Panc1 (cell line): ENCODE results near the gene TSSK6. TPM values are rescaled to one million over a fixed set of nuclear protein-coding genes. Genes with fewer than 3 reads are reported as not detected.

Source experiments
- ATAC-seq: fragments of 200-7000 bp; cut with Tn5 transposase; 2 replicates; pipeline ENCODE4 v1.9.1; 2020; ENCODE audit warnings: mild to moderate bottlenecking, moderate library complexity
- BruUV-seq: library from RNA; stranded (reverse); fragments of 400-500 nt; replicated peaks from 2 replicates; lab custom pipeline; 2021; lab: Mats Ljungman, UMichigan
- CTCF ChIA-PET: fragments of 300-600 bp; sonication (Branson Sonifier 250); formaldehyde crosslinking; loops from one replicate; lab custom pipeline; 2022; ENCODE audit warnings: antibody characterized with exemption; lab: Charles Lee
- POLR2A ChIA-PET: fragments of 300-600 bp; sonication (Branson Sonifier 250); formaldehyde crosslinking; loops from one replicate; lab custom pipeline; 2022; ENCODE audit warnings: antibody characterized with exemption; lab: Charles Lee
- DNase-seq: peaks from one replicate; pipeline ENCODE4 v3.0.0-alpha.2; 2010; ENCODE audit warnings: low read depth, low spot score
- H3K27ac ChIP-seq: 2 replicates; pipeline ENCODE4 v1.5.1; 2011; ENCODE audit warnings: mild to moderate bottlenecking, low read length, inconsistent platforms
- H3K27me3 ChIP-seq: fragments of 200-500 bp; sonication (Bioruptor generic); 2 replicates; pipeline ENCODE4 v1.6.0; 2014; ENCODE audit warnings: low read length, inconsistent platforms; ENCODE audit not compliant: control insufficient read depth, insufficient read depth
- H3K36me3 ChIP-seq: fragments of 200-500 bp; sonication (Bioruptor generic); 2 replicates; pipeline ENCODE4 v1.5.1; 2014; ENCODE audit warnings: inconsistent platforms, mild to moderate bottlenecking, low read length, moderate library complexity; ENCODE audit not compliant: control insufficient read depth, insufficient read depth
- H3K4me1 ChIP-seq: 2 replicates; pipeline ENCODE4 v1.5.1; 2011; ENCODE audit warnings: inconsistent platforms, mild to moderate bottlenecking, low read length, moderate library complexity; ENCODE audit not compliant: control insufficient read depth, insufficient read depth
- H3K4me3 ChIP-seq, 2 experiments: 2 replicates each; pipeline ENCODE4 v1.5.1; 2011 to 2012; ENCODE audit warnings: low read depth in 2 of 2, low read length in 2 of 2, mild to moderate bottlenecking in 2 of 2, inconsistent platforms in 1 of 2, moderate library complexity in 1 of 2
- H3K9me3 ChIP-seq: fragments of 200-500 bp; sonication (Bioruptor generic); 2 replicates; pipeline ENCODE4 v1.5.1; 2014; ENCODE audit warnings: low read depth, mild to moderate bottlenecking, inconsistent platforms, low read length, moderate library complexity; ENCODE audit not compliant: control insufficient read depth, insufficient read depth
- CTCF ChIP-seq: fragments of 450-650 bp; IDR thresholded peaks from 2 replicates; pipeline ENCODE4 v1.5.1; 2017; ENCODE audit warnings: mild to moderate bottlenecking
- POLR2AphosphoS5 ChIP-seq: IDR thresholded peaks from 2 replicates; pipeline ENCODE4 v1.6.1; 2012; ENCODE audit warnings: mild to moderate bottlenecking, low read depth, low read length, moderate library complexity
- REST ChIP-seq, 2 experiments: IDR thresholded peaks; 2 replicates each; pipeline ENCODE4 v1.6.1; 2011 to 2012; ENCODE audit warnings: low read depth in 2 of 2, control low read depth in 1 of 2, low read length in 1 of 2, mild to moderate bottlenecking in 1 of 2, moderate library complexity in 1 of 2; ENCODE audit not compliant: insufficient read depth in 1 of 2
- SIN3A ChIP-seq: IDR thresholded peaks from 2 replicates; pipeline ENCODE4 v1.6.1; 2012; ENCODE audit warnings: low read depth, mild to moderate bottlenecking, low read length, moderate library complexity, borderline replicate concordance; ENCODE audit not compliant: insufficient read depth
- TCF7L2 ChIP-seq: IDR thresholded peaks from 2 replicates; pipeline ENCODE4 v1.6.1; 2011; ENCODE audit warnings: mild to moderate bottlenecking, low read depth, low read length, inconsistent platforms
- in situ Hi-C: cut with HindIII; loops from 2 replicates; pipeline ENCODE4 v1.10.0; 2016; ENCODE audit warnings: low sequenced_read_pairs, low pct_unique_long_range_greater_than_20kb
- intact Hi-C: fragments of 100-400 bp; cut with micrococcal nuclease; formaldehyde crosslinking; loops from one replicate; pipeline ENCODE4 v1.10.0; 2022; ENCODE audit not compliant: unreplicated experiment
- total RNA-seq: library from RNA; stranded (reverse); gene quantifications from one replicate; pipeline ENCODE4 v1.2.1, GENCODE V29; 2021; ENCODE audit not compliant: unreplicated experiment

The TSSK6 gene
- total RNA-seq, 1 experiment from 2014 or later, result 1.8 TPM

- intact Hi-C loops, result no loop called here
- Histone ChIP-seq H3K27me3 (no peaks in the 10 kb centered on the region), H3K9me3 (no peaks in the 10 kb centered on the region), H3K4me3 (no peak overlapping the region), H3K4me1 (no peaks in the 10 kb centered on the region), H3K36me3 (no peaks in the 10 kb centered on the region), H3K27ac (no peak overlapping the region)
- in situ Hi-C loops, result no loop called here
- POLR2A ChIA-PET, result no interaction called here
- ATAC-seq (no peak), DNase-seq (no peak)
- no TSS peak for BruUV-seq
- TF ChIP-seq CTCF (no peak), TCF7L2 (no peak), REST (IDR thresholded peaks at IDR 0.05; ENCODE audit: insufficient read depth in 1 of 2, low read depth in 2 of 2, low read length in 1 of 2) (no peak), SIN3A (no peak), POLR2AphosphoS5 (no peak)
- CTCF ChIA-PET, result no interaction called here
Measured at GRCh38 chr19:19546751-19547162, 31.4 kb upstream of the TSSK6 start.

GRCh38 chr19:19545707-19546106, 30.4 kb upstream of the TSSK6 start:
- ATAC-seq, result no peak
- Histone ChIP-seq H3K4me3 (no peak overlapping the region), H3K4me1 (no peaks in the 10 kb centered on the region), H3K27me3 (no peaks in the 10 kb centered on the region), H3K27ac (no peak overlapping the region), H3K9me3 (no peaks in the 10 kb centered on the region), H3K36me3 (no peaks in the 10 kb centered on the region)
- no TSS peak for BruUV-seq
- TF ChIP-seq TCF7L2, result no peak
- TF ChIP-seq REST (IDR thresholded peaks at IDR 0.05; ENCODE audit: insufficient read depth in 1 of 2, low read depth in 2 of 2, low read length in 1 of 2), result no peak
- TF ChIP-seq SIN3A, result no peak
- no peak for TF ChIP-seq POLR2AphosphoS5
- no peak for TF ChIP-seq CTCF
- no peak for DNase-seq
- in situ Hi-C loops (no loop called here), intact Hi-C loops (no loop called here)
- CTCF ChIA-PET, result no interaction called here
- POLR2A ChIA-PET, result no interaction called here
